Neural progenitor cell (in vitro differentiated cells): ENCODE results near the gene SMPD1.

Experiments
- CTCF ChIP-seq: fragments of 200-600 bp; sonication (generic); IDR thresholded peaks from 2 replicates; pipeline ENCODE4 v1.5.1; 2017; ENCODE audit warnings: antibody characterized with exemption, mild to moderate bottlenecking
- EZH2 ChIP-seq: fragments of 200-600 bp; sonication (generic); IDR thresholded peaks from 2 replicates; pipeline ENCODE4 v1.6.1; 2017; ENCODE audit warnings: antibody characterized with exemption, mild to moderate bottlenecking, moderate library complexity
- EZH2phosphoT487 ChIP-seq: fragments of 200-600 bp; sonication (generic); IDR thresholded peaks from 2 replicates; pipeline ENCODE4 v1.6.1; 2017; ENCODE audit warnings: antibody characterized with exemption

DNA sequence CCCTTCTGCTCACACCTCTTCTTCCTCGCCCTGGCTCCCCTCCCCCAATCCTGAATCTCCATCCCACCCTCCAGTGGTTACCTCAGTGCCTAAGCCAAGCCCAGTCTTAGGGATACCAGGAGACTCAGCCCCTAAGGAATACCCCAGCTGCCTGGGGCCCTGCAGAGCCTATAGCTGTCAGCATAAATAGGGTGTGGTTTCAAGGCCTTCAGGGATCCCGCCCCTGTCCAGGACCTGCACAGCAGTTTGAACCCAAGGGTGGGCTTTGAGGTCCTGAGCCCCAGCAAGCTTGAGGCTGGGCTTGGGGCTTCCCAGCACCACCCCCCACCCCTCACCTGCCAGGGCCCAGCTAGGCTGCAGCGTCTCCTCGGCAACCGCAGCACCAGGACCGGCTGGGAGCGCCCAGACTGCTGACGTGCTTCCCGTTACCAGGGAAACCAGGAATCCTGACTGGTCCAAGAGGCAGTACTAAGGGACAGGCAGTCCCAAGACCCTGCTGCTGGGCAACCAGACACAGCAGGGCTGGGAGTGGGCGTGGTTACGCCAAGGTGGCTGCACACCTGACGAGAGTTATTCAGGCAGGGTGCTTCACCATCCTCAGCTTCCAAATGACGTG lies 14.9 kb downstream of the SMPD1 start:
- TF ChIP-seq CTCF (no peak), EZH2 (no peak), EZH2phosphoT487 (no peak)
